CD4-positive, alpha-beta memory T cell (primary cell): ENCODE results near the gene TTC39C. TPM values are rescaled to one million over a fixed set of nuclear protein-coding genes. Genes with fewer than 3 reads are reported as not detected.

ENCODE experiments used
- CTCF ChIA-PET: fragments of 350-600 bp; sonication (Branson Sonifier 250); formaldehyde crosslinking; loops from one replicate; lab custom pipeline; 2021; ENCODE audit warnings: inconsistent platforms; ENCODE audit not compliant: partially characterized antibody; lab: Charles Lee
- POLR2A ChIA-PET: fragments of 350-600 bp; sonication (Branson Sonifier 250); formaldehyde crosslinking; loops from one replicate; lab custom pipeline; 2021; ENCODE audit not compliant: partially characterized antibody; lab: Charles Lee
- DNase-seq, 5 donors: peaks; one replicate each; pipeline versions ENCODE4 v3.0.0 to v3.0.0-alpha.2; 2020 to 2022; ENCODE audit warnings: mixed read lengths in 1 of 5
- H3K27ac ChIP-seq: one replicate; pipeline ENCODE4 v1.7.0; 2013; ENCODE audit warnings: low read depth, low read length
- H3K27me3 ChIP-seq: 2 replicates; pipeline ENCODE4 v1.7.0; 2013; ENCODE audit warnings: mild to moderate bottlenecking, low read length, moderate library complexity; ENCODE audit not compliant: insufficient read depth
- H3K36me3 ChIP-seq: 2 replicates; pipeline ENCODE4 v1.7.0; 2013; ENCODE audit warnings: mild to moderate bottlenecking, low read length, moderate library complexity; ENCODE audit not compliant: insufficient read depth
- H3K4me1 ChIP-seq: 2 replicates; pipeline ENCODE4 v1.7.0; 2013; ENCODE audit warnings: mild to moderate bottlenecking, low read length, moderate library complexity; ENCODE audit not compliant: insufficient read depth
- H3K4me3 ChIP-seq, 2 donors: one replicate each; pipeline ENCODE4 v1.7.0; 2013; ENCODE audit warnings: low read length in 2 of 2, mild to moderate bottlenecking in 1 of 2
- H3K9me3 ChIP-seq, 2 donors: one replicate each; pipeline ENCODE4 v1.7.0; 2013; ENCODE audit warnings: low read length in 2 of 2, control low read depth in 1 of 2; ENCODE audit not compliant: control insufficient read depth in 1 of 2
- H3K27ac Mint-ChIP-seq, 7 donors: one replicate each; pipeline ENCODE4 v1.8.0; 2020 to 2021; ENCODE audit warnings: mixed read lengths in 7 of 7, mild to moderate bottlenecking in 6 of 7, inconsistent platforms in 3 of 7, moderate library complexity in 3 of 7
- H3K27me3 Mint-ChIP-seq, 2 donors: one replicate each; pipeline ENCODE4 v1.8.0; 2020 to 2021; ENCODE audit warnings: mixed read lengths in 2 of 2
- H3K36me3 Mint-ChIP-seq, 2 donors: one replicate each; pipeline ENCODE4 v1.8.0; 2020 to 2021; ENCODE audit warnings: mixed read lengths in 2 of 2, inconsistent platforms in 1 of 2, mild to moderate bottlenecking in 1 of 2
- H3K4me1 Mint-ChIP-seq, 4 donors: one replicate each; pipeline ENCODE4 v1.8.0; 2020 to 2021; ENCODE audit warnings: mixed read lengths in 4 of 4, mild to moderate bottlenecking in 1 of 4
- H3K4me3 Mint-ChIP-seq, 8 donors: one replicate each; pipeline ENCODE4 v1.8.0; 2020 to 2021; ENCODE audit warnings: mixed read lengths in 8 of 8, mild to moderate bottlenecking in 7 of 8, moderate library complexity in 6 of 8, inconsistent platforms in 3 of 8
- H3K9me3 Mint-ChIP-seq, 8 donors: one replicate each; pipeline ENCODE4 v1.8.0; 2020 to 2021; ENCODE audit warnings: mixed read lengths in 8 of 8, mild to moderate bottlenecking in 5 of 8, inconsistent platforms in 3 of 8, moderate library complexity in 1 of 8
- intact Hi-C: fragments of 100-400 bp; cut with micrococcal nuclease; formaldehyde crosslinking; loops from one replicate; pipeline ENCODE4 v1.15.1; 2023
- polyA plus RNA-seq, 2 donors: library from polyadenylated mRNA; unstranded; fragments of 300-500 nt; fragmentation: Illumina TruSeq; gene quantifications; one replicate each; pipeline ENCODE4 v1.2.3, GENCODE V29; 2021
- total RNA-seq, 2 experiments: library from RNA; stranded (reverse); gene quantifications; one replicate each; pipeline ENCODE4 v1.2.3, GENCODE V29; 2021

Gene TTC39C
- total and polyA plus RNA-seq, 4 experiments from 2014 or later: 134 to 180 (median 167) TPM

DNA sequence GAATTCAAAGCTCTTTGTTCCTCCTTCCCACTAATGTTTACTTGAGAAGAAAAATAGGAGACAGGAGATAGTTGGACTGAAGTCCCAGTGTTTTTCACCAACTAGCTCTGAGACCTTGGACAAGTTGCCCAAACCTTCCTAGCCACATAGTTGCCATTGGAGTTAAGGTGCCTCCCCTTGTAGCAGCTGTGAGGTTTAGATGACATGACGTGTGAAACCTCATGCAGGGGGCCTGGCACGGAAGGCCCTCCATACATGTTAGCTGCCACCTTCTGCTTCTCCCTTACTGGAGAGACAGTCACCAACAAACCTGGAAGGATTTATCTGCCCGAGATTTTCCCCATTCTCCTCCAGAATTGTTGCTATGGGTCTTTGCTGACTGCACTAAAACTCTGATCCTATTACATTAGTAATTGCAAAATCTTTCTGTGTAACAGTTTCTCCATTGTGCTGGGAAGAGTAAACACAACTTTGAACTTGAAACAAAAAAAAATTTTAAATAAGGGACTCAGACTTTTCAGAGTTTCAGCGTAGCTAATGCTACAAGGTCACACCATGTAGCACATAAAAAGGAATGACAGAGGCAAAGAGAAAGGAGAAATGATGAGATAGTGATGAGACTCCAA, 100.5 kb downstream of the TTC39C start:
- Histone ChIP-seq H3K4me1 (peaks cover 16% of the 10 kb centered on the region), H3K36me3 (peaks cover 36% of the 10 kb centered on the region), H3K9me3 (no peaks in the 10 kb centered on the region), H3K4me3 (no peak overlapping the region), H3K27ac (no peak overlapping the region), H3K27me3 (no peaks in the 10 kb centered on the region)
- Mint-ChIP-seq H3K27ac (peak overlapping the region; percentile 37 to 90 (median 75)), H3K9me3 (no peaks in the 10 kb centered on the region), H3K4me1 (peaks cover 20 to 53% (median 37%) of the 10 kb centered on the region in 4 donors), H3K36me3 (peaks cover 41 to 74% of the 10 kb centered on the region in 2 donors), H3K4me3 (no peak overlapping the region), H3K27me3 (no peaks in the 10 kb centered on the region)
- POLR2A ChIA-PET: no interaction called here
- intact Hi-C loops: no loop called here
- CTCF ChIA-PET: interaction anchor here (1.0 to 3.4 kb wide), 7 partner anchors 21 to 492 kb away, joined by 3 to 14 read pairs (median 4); no protein-coding TSS in a partner anchor
- DNase-seq: no peak

DNA sequence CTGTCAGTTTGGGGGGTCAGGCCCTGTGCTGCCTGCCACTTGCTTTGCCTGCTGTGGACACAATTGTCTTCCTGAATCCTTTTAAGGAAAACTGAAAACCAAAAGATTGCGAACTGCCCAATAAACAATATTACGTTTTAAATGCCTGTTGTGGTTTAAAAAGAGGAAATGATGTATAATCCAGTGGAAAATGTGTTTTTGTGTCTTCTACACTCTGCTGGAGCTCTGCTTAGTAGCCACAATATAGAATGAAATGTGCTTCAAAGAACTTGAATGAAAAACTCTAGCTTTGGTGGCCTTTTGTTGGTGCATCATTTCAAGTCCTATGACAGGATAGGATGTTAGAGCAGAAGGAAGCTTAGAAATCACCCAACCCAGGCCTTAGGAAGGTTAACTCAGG, 101.1 kb downstream of the TTC39C start:
- CTCF ChIA-PET: interaction anchor here (0.9 to 3.4 kb wide), 8 partner anchors 21 to 599 kb away, joined by 3 to 14 read pairs (median 4); no protein-coding TSS in a partner anchor
- no peak for DNase-seq
- H3K9me3 Mint-ChIP-seq: peaks cover 0 to 2% (median 0%) of the 10 kb centered on the region in 8 donors
- no peaks in the 10 kb centered on the region for H3K27me3 Mint-ChIP-seq
- H3K4me3 Mint-ChIP-seq: no peak overlapping the region
- intact Hi-C loops: no loop called here
- no peaks in the 10 kb centered on the region for H3K27me3 ChIP-seq
- no peak overlapping the region for H3K4me3 ChIP-seq
- H3K9me3 ChIP-seq: no peaks in the 10 kb centered on the region
- H3K27ac Mint-ChIP-seq: peak overlapping the region; percentile 37 to 90 (median 75)
- POLR2A ChIA-PET: no interaction called here
- H3K36me3 ChIP-seq: peaks cover 41% of the 10 kb centered on the region
- peaks cover 19 to 53% (median 37%) of the 10 kb centered on the region in 4 donors for H3K4me1 Mint-ChIP-seq
- H3K4me1 ChIP-seq: peaks cover 16% of the 10 kb centered on the region
- no peak overlapping the region for H3K27ac ChIP-seq
- H3K36me3 Mint-ChIP-seq: peaks cover 44 to 78% of the 10 kb centered on the region in 2 donors

DNA sequence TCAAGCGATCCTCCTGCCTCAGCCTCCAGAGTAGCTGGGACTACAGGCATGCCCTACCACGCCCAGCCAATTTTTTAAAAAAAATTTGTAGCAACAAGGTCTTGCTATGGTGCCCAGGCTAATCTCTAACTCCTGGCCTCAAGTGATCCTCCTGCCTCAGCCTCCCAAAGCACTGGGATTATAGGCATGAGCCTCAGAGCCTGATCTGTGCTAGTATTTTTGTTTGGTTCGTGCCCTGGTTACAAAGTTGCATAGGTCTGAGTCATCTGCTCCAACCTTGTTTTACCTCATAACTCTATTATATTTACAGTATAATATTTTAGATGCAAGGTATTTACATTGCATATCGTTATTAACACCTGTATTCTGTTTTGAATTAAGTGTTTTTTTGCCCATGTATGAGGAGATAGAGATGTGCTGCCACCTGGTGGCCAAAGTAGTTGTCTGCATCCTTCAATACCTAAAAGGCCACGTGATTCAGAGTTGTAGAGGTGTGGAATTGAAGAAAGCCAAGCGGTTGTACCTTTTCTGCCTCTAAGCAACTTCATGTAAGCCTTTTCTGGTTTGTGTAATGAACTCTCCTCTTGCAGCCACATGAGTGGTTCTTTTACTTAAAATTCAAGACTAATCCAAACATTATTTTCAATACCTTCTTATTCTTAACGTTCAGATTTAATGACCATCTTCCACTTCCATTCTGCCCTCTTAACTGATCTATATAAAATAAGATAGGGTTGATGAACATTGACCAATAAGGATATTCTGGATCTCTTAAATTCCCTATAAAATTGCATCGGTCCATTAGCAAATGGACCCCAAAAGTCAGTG, 104.4 kb downstream of the TTC39C start:
- Histone ChIP-seq H3K4me1 (peaks cover 16% of the 10 kb centered on the region), H3K36me3 (peaks cover 56% of the 10 kb centered on the region), H3K4me3 (no peak overlapping the region), H3K27ac (no peak overlapping the region), H3K27me3 (no peaks in the 10 kb centered on the region), H3K9me3 (no peaks in the 10 kb centered on the region)
- no peak overlapping the region for H3K4me3 Mint-ChIP-seq
- H3K27ac Mint-ChIP-seq: peak overlapping the region; percentile 37 to 79 (median 50)
- POLR2A ChIA-PET: interaction anchor here (1.4 to 1.7 kb wide), 2 partner anchors 20 to 152 kb away, joined by 4 to 8 read pairs; partner anchors contain the start of gene CABYR
- intact Hi-C loops: loop anchor here (1.0 to 2.0 kb wide), 8 partner anchors 42 to 620 kb away; no protein-coding TSS in a partner anchor
- CTCF ChIA-PET: interaction anchor here (0.7 to 3.4 kb wide), 20 partner anchors 11 to 621 kb away, joined by 3 to 14 read pairs (median 3); no protein-coding TSS in a partner anchor
- H3K27me3 Mint-ChIP-seq: no peaks in the 10 kb centered on the region
- H3K4me1 Mint-ChIP-seq: peaks cover 16 to 31% (median 23%) of the 10 kb centered on the region in 4 donors
- peaks cover 0 to 2% (median 0%) of the 10 kb centered on the region in 8 donors for H3K9me3 Mint-ChIP-seq
- DNase-seq: peak; percentile 72 to 78 (median 76)
- H3K36me3 Mint-ChIP-seq: peaks cover 52 to 81% of the 10 kb centered on the region in 2 donors

DNA sequence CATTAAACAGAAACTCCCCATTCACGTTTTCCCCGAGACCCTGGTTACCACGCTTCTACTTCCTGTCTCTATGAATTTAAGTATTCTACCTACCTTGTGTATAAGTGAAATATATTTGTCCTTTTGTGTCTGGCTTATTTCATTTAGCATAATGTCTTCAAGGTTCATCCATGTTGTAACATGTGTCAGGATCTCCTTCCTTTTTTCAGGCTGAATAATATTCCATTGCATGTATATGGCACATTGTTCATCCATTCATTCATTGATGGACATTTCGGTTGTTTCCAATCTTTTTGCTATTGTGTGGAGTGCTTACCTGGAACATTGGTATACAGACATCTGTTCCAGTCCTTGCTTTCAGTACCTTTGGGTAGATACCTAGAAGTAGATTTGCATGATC, 106.1 kb downstream of the TTC39C start:
- Mint-ChIP-seq H3K4me3 (no peak overlapping the region), H3K4me1 (peaks cover 5 to 14% (median 11%) of the 10 kb centered on the region in 4 donors), H3K27ac (peak overlapping the region in 2 of 7 donors; percentile 3 to 49), H3K36me3 (peaks cover 50 to 79% of the 10 kb centered on the region in 2 donors), H3K27me3 (no peaks in the 10 kb centered on the region), H3K9me3 (peaks cover 0 to 2% (median 0%) of the 10 kb centered on the region in 8 donors)
- Histone ChIP-seq H3K27ac (no peak overlapping the region), H3K27me3 (no peaks in the 10 kb centered on the region), H3K36me3 (peaks cover 58% of the 10 kb centered on the region), H3K4me3 (no peak overlapping the region), H3K4me1 (peaks cover 3% of the 10 kb centered on the region), H3K9me3 (no peaks in the 10 kb centered on the region)
- ChIA-PET POLR2A (interaction anchor here (1.7 kb wide), 1 partner anchor 18 kb away, joined by 8 read pairs; the partner anchor contains the start of gene CABYR), CTCF (interaction anchor here (1.0 to 2.1 kb wide), 8 partner anchors 11 to 496 kb away, joined by 3 to 6 read pairs (median 4); no protein-coding TSS in a partner anchor)
- DNase-seq: no peak
- intact Hi-C loops: no loop called here

DNA sequence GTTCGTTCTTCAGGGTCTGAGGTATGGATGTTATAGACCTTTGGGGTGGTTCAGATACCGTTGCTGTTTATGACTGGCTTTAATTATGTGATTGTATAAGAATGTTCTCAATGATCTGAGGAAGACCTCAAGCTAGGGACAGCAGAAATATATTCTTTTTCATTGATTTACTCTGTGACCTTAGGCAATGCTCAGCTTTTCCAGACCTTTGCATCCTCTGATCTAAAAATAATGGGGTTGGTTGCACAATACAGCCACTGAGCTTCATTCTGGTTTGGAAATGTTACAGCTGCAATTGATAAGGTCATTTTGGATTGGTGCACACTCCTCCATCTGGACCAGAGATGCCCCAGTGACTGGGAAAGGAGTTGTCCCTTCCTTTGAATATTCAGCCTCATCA, 107.1 kb downstream of the TTC39C start:
- CTCF ChIA-PET: interaction anchor here (0.6 to 2.0 kb wide), 3 partner anchors 66 to 123 kb away, joined by 3 to 6 read pairs (median 6); no protein-coding TSS in a partner anchor
- Mint-ChIP-seq H3K27me3 (no peaks in the 10 kb centered on the region), H3K36me3 (peaks cover 46 to 78% of the 10 kb centered on the region in 2 donors), H3K4me1 (peaks cover 4 to 14% (median 7%) of the 10 kb centered on the region in 4 donors), H3K27ac (no peak overlapping the region), H3K9me3 (peaks cover 0 to 2% (median 0%) of the 10 kb centered on the region in 8 donors), H3K4me3 (no peak overlapping the region)
- POLR2A ChIA-PET: no interaction called here
- Histone ChIP-seq H3K36me3 (peaks cover 62% of the 10 kb centered on the region), H3K27me3 (no peaks in the 10 kb centered on the region), H3K9me3 (no peaks in the 10 kb centered on the region), H3K4me1 (no peaks in the 10 kb centered on the region), H3K4me3 (no peak overlapping the region), H3K27ac (no peak overlapping the region)
- intact Hi-C loops: no loop called here
- no peak for DNase-seq

DNA sequence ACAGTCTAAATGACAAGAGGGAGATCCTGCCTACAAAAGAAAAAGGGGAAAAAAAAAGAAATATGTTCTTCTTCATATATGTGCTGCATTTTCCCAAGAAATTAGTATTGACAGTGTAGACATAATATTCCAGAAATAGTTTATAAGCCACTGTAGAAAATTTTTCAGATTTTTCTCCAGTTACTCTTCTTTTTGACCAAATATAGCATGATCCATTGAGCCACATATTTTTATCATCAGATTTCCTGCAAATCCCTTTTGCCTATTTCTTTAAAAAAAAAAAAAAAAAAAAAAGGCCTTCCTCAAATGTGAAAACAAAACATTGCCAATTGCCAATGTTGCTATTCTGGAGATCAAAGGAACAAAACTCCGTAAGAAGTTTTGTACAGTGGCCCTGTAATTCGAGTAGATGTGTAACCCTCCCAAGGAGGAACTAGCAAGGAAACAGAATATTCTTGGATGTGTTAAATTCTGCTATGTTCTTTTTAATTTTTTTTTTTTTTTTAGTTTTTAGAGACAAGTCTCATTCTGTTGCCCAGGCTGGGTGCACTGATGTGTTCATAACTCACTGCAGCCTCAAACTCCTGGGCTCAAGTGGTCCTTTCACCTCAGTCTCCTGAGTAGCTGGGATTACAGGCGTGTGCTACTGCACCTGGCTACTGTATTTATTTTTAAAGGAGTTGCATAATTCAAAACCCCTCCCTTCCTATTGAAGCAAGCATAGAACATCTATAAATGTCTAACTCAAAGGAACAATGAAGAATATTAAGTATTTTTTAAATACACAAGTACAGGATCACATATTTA, 111.8 kb downstream of the TTC39C start:
- H3K36me3 Mint-ChIP-seq: peaks cover 62 to 78% of the 10 kb centered on the region in 2 donors
- H3K4me3 Mint-ChIP-seq: no peak overlapping the region
- Histone ChIP-seq H3K9me3 (no peaks in the 10 kb centered on the region), H3K36me3 (peaks cover 81% of the 10 kb centered on the region), H3K4me1 (no peaks in the 10 kb centered on the region), H3K4me3 (no peak overlapping the region), H3K27me3 (no peaks in the 10 kb centered on the region), H3K27ac (no peak overlapping the region)
- intact Hi-C loops: no loop called here
- CTCF ChIA-PET: interaction anchor here (0.6 to 1.0 kb wide), 2 partner anchors 44 to 584 kb away, joined by 3 read pairs; no protein-coding TSS in a partner anchor
- no peak for DNase-seq
- no peaks in the 10 kb centered on the region for H3K27me3 Mint-ChIP-seq
- H3K9me3 Mint-ChIP-seq: no peaks in the 10 kb centered on the region
- peak overlapping the region in 4 of 7 donors; percentile 31 to 62 (median 49) for H3K27ac Mint-ChIP-seq
- peaks cover 0 to 10% (median 5%) of the 10 kb centered on the region in 4 donors for H3K4me1 Mint-ChIP-seq
- POLR2A ChIA-PET: interaction anchor here (0.6 to 0.7 kb wide), 2 partner anchors 9 to 43 kb away, joined by 3 read pairs; no protein-coding TSS in a partner anchor
